HG03064 (cell line): ENCODE results near the gene FANCD2.
"Not testable (repeated sequence)": the region's sequence is repeated elsewhere in the genome, so short reads cannot be mapped to it uniquely, and the experiment has no call there.

Experiments used
- ATAC-seq: cut with Tn5 transposase; IDR thresholded peaks from one replicate; pipeline ENCODE4 v1.9.1; 2021; ENCODE audit warnings: low read depth; ENCODE audit not compliant: unreplicated experiment

The FANCD2 gene

DNA sequence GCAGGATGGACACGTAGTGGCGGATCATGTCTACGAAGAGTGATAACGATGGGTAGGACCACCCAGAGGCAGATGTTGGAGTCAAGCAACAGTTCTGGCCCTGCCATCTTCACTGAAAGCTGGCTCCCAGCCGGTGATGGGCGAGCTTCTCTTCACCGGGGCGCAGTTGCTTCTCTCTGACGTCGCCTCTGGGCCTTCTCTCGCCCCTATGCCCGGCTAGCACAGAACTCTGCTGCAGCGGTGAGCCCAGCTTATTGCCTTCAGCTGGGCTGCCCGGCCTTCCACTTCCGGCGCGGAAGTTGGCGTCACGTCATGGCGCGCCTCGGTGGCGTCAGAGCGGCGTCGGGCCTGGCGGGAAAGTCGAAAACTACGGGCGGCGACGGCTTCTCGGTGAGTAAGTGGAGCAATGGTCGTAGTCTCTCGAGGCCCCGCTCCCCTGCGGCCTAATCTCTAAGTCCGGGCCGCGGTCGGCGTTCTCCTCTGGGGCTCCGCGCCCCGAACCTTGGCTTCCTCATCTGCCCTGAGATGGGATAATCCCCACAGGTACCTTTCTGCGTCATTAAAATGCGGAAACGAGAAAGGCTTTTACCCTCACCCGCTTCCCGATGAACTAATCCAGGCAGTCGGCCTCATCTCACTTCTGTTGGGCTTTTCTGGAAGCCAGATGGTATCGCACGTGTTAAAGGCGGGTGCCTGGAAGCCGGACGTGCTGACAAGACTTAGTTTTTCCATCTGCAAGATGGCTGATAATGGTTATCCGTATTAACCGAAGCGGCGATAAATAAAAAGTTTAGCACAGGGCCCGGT is at the start of gene FANCD2:
TSS of gene FANCD2 (plus strand) at position 354 of the 807 bp plus-strand sequence. CDS start 2,221 bp downstream, outside the sequence.
- ATAC-seq, result peak; percentile 91

DNA sequence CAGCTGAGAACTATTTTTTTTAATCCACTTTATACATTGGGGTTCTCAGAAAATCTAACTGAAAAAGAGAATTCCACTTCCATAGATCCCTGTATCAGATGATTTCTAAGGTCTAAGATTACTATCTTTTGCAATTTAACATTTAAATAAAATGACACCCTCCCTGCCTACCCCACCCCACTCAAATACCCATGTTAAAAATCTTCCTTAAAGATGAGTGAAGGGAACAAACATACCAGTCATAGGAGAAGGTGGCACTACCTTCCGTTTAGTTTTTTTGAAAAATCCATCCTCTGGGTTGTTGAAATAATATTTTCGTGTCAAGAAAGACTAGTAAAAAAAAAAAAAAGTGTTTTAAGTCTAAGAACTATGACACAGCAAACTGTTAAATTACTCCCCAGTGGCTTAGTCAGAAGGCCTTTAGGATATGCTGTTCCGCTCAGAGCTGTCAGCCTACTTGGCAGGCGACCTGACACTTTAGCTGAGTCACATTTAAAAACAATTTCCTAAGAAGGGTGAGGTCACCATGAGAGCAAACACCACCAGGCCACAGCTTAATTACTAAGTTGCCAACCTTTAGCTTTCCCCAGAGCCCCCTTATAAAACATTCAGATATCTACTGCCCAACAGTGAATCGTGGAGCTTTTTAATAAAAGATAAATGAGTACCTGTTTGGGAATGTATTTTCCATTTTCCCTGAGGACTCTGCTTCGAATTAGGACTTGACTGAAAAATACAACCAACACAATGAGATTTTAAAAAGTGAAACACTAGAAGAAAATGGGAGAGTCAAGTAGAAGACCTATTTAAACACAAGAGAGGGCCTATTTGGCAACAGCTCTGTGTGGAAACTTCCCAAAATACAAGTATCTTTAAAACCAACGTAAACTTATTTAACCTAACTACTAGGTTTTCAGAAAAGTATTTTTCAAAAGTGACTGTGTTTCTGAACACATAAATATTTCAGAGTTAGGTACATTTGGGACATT is 49.2 kb upstream of the FANCD2 start:
- ATAC-seq, result no peak

DNA sequence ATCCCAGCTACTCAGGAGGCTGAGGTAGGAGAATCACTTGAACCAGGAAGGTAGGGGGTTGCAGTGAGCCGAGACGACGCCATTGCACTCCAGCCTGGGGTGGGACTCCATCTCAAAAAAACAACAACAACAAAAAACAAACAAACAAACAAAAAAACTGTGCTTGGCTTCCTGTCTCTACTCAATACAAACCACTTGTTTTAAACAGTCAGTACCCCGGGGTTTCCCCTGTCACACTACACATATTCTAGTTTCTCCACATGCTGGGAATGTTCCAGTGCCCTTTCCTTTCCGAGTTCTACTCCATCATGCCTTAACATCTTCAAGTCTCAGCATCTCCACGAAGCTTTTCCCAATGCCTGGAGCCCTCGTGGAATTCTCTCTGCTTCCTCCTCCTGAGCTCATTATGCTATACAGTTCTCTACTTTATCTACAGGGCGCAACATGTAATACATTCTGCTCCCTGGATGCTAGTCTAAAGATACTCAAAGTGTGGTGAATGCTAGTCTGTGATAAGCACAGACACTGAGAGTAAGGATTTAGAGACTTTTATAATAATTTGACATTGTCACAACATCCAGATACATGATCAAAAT is 47.4 kb upstream of the FANCD2 start:
- ATAC-seq, result no peak

DNA sequence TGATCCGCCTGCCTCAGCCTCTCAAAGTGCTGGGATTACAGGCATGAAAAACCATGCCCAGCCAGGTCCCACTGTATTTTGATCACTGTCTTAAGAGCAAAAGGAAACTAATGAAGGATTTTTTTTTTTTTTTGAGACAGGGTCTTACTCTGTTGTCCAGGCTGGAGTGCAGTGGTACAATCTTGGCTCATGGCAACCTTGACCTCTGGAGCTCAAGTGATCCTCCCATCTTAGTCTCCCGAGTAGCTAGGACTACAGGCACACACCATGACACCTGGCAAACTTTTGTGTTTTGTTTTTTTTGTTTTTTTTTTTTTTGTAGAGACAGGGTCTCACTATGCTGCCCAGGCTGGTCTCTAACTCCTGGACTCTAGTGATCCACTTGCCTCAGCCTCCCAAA is 46.0 kb upstream of the FANCD2 start:
- no peak for ATAC-seq

DNA sequence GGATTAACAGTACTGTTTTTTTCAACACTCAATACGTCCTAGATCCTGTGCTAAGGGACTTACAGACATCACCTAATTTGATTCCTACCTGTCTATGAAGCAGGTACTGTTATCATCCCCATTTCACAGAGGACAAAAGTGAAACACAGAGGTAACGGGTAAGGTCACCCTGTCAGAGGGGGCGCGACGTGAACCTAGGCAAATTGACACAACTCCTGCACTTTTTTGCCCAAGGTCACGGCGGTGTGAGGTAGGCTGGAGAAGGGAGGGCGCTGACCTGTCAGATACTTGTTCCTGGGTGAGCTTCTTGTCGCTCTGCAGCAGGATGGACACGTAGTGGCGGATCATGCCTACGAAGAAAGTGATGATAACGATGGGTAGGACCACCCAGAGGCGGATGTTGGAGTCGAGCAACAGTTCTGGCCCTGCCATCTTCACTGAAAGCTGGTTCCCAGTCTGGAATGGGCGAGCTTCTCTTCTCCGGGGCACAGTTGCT is 40.0 kb upstream of the FANCD2 start:
- ATAC-seq, result peak; percentile 14

DNA sequence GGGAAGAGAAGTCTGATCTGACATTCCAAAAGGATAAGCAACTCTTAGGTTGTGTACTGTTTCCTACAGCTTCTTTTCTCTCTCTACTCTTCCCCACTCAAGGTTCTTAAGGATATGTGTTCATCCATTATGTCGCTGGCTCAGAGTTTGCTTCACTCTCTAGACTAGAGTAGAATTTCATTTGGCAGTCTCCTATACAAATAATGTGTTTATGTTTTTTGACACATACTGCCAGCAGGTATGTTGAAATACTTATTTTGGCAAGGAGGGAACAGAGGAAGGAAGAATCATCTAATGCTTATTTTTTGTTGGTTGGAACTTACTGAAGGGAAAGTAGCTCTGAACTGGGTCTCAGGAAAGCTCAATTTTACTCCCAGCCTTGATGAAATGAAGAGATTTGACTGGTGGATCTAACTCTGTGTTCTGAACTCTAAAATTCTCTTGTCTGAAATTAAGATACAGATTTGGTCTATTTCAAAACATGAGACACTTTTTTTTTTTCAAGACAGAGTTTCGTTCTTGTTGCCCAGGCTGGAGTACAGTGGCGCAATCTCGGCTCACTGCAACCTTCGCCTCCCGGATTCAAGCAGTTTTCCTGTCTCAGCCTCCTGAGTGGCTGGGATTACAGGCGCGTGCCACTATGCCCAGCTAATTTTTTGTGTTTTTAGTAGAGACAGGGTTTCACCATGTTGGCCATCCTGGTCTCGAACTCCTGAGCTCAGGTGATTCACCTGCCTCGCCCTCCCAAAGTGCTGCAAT is 32.0 kb upstream of the FANCD2 start:
- no peak for ATAC-seq

DNA sequence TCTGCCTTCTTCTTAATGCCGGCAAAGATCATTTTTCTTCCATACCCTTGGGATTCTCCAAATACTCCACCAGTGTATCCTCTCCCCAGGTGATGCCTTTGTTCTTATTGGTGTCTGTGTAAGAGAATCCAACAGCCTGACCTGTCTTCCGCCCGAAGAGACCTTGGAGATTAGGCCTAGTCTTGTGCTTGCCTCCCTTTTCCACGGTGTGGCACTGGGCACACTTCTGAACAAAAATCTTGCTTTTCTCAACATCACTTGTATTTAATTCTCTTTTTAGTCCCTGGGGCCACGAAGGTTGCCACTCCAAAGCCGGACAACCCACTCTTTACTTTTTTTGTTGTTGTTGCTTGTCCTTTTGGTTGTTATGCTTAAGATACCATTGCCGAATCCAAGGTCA is 25.6 kb upstream of the FANCD2 start:
- ATAC-seq, result no peak

DNA sequence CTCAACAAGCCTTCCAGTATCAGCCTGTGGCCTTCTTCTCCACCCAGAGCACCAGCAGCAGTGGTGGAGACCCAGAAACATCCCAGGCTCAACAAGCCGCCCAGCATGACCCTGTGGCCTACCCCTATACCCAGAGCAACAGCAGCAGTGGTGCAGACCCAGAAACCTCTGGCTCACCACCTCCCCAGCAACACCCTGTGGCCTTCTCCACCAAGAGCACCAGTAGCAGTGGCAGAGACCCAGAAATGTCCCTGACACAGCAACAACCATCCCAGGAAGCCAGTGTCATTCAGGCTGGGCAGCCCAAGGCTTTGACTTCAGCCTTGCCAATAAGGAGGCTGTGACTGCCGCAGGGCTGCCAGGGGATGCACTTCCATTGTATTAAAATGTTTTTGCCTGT is 23.3 kb upstream of the FANCD2 start:
- no peak for ATAC-seq

DNA sequence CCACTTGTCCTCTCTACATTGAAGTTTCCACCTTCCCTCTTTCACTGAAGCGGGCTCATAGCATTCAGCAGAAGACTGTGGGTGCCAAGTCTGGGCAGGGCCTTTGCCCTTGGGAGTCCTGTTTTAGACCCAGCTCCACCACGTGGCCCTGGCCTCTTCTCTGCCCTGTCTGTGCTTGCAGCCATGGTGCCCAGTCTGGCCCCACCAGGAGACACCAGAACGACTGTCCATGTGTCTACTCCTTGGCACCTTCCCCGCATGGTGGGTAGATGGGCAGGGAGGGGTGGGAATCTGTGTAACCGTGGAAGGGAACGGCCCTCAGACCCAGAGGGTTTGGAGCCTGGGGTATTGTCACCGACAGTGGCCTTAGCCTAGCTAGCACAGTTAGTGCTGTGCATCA is 21.7 kb upstream of the FANCD2 start:
- ATAC-seq, result no peak

DNA sequence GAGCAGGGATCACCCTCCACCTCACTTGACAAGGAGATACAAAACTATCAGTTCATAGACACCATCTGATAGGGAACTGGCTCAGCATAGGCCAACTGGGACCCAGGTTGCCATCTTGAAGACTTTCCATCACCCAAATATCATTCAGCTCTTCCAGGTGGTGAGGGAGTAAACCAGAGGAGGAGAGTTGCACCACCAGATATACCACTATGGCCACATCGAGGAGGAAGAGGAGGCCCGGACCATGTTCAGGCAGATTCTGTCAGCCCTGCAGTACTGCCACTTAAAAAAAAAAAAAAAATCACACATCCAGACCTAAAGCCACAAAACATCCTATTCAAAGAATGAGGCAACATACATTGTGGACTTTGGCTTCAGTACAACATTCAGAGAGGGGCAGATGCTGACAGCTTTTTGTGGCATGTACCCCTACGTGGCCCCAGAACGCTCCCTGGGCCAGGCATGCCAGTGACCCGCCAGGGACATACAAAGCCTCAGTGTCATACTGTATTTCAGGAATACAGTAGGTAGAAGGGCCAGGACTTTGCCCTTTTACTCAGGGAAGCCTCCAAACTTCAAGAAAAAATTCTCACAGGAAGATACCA is 21.2 kb upstream of the FANCD2 start:
- no peak for ATAC-seq

DNA sequence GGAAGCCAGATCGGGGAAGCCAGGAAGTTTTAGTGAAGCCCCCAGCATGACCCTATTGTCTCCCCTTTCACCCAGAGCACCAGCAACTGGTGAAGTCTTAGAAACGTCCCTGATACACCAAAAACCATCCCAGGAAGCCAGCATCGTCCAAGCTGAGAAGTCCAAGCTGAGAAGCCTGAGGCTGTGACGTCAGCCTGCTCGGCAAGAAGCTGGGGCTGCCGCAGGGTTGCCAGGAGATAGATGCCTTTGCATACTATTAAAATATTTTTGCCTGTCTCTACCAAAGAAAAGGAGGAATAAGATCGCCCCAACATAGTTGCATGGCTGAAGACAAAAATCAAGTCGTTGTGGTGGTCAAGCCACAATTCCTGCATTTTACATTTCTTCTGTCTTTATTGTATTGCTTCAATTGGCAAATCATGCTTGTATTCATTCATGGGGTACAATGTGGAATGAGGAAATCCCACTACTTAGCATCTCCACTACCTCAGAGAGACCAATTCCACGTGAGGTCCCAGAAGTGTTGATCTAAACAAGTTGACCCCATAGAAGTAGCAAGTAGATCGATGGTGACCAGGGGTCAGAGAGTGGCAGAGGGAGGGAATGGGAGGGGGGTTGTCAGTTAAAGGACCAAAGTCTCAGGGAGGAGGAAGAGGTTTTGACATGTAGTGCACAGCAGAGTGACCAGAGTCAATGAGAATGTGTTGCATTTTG is 20.0 kb upstream of the FANCD2 start:
- no peak for ATAC-seq

DNA sequence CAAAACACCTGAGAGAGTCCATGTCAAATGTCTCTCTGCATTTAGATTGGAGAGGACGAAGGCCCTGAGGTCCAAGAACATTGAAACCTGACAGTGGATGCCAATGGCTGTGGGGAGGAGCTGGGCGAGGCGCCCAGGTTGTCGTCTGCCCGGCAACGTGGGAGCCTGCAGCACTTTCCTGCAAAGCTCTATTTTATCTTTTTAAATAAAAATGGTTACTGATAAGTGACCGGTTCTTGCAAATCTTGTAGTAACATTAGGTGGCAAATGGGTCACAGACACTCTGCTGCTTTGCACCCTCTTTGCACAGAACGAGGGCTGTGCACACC is 19.5 kb upstream of the FANCD2 start:
- no peak for ATAC-seq

DNA sequence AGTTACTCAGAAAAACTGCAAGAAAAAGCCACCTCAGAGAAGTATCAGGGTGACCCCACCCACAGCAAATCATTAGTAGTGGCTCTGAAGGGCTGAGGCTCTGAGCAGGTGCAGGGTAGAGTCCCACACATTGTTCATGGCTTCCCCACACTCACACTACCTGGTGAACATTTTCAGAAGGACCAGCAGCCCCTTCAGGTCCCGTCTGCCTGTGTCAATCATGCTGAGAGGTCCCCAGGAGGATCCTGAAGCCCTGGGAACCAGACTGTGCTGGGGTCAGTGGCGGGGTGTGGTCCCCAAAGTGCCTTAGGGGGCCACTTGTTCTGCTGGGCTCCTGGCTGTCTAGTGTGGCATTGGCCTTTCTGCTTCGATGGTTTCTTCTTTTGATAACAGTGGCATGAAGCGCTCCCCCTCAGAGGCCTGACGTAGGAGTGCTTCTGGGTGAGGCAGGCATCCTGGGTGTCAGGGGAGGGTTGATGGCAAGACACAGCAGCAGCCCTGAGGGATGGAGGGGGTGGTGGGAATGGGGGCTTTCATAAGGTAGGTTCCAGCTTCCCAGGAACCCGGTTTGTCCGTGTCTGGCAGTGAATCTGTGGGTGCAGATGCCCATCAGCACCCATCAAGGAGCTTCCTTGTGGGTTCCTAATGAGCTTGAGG is 19.0 kb upstream of the FANCD2 start:
- no peak for ATAC-seq

DNA sequence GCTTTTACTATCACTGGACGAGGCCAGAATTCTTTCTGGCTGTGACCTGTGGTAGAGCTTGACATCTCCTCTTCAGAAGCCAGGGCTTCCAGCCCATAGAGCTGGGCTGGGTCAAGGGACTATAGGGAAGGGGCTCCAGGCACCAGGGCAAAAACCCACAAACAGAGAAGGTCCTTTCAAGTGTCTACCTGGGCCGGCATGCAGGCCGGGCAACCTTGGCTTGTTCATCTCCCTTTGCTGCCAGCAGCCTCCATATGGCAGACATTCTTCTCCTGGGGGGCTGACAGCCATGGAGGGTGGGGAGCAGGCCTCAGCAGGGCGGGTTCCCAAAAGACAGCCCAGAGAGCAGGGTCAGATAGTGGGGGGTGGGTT is 18.0 kb upstream of the FANCD2 start:
- ATAC-seq, result not testable (repeated sequence)

DNA sequence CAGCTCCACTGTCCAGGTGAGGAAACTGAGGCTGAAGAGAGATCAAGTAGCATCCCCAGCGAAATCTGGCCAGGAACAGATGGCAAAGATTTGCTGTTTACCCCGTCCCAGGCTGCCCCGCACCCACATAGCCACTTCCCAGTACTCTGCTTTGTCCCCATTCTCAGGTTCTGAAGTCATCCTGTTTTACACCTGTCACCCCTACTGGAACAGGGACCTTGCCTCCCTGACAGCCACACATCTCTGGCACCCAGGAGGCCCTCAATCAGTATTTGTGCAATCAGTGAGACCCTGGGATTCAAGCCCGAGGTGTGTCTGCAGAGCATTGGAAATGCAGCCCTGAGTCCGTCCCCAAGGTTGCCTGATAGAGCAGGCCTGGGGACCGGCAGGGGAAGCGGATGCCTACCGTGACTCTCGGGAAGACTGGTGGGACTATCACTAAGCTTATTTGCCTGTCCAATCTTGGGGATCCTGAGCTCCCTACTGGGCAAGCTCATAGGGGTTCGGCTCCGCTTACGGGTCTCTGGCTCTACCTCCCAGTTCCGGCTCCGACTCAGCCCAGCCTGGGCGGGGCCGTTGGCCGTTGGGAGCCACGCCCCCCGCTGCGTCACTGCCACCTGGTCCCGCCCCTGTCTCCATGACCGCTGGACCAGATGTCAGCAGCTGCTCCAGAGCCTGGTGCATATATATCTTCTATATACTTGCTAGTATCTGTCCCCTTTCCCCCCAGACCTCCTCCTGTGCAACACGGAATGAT is 17.5 kb upstream of the FANCD2 start:
- ATAC-seq, result peak; percentile 51

DNA sequence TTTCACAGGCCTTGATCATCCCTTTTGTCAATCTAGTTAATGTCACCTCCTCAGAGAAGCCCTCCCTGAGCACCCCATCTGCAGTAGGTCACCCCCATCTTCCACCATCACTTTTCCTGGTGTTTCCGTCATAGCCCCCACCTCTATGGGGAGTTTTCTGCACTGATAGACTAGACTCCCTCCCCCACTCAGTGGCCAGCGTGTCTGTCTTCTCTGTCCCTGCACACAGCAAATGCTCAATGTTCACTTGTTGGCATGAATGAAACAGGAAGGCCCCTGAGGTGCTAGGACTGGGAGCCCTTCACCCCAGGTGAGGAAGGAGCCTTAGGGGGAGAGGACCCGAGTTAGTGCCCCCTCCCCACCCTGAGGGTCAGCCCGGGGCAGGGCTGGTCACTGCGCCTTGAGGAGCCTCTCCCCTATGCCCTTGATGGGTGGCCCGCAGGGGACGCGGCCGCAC is 15.8 kb upstream of the FANCD2 start:
- no peak for ATAC-seq

DNA sequence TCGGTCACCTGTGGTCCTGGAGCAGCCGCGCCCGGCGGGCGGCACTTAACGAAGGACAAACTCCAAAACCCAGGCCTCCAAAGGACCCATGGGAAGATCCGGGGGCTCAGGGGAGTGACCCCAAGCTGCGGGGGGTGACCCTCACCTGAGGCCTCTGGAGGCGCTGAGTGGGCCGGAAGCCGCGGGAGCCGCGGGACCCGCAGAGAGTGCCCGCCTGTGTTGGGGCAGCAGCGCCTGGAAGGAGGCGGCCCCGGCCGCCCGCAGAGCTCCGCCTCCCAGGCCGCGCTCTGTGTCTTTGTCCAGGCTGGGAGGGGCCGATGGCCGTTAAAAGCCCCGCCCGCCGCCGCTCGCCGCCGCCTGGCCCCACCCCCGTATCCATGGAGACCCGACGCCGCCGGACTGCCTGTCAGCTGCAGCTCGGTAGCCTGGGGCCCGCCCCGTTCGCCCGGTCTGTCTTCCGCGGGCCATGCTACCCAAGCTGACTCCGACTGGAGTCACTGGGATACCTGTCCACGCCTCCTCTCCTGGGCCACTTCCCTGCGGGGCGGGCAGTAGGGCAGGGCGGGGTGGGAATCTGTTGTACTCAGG is 15.3 kb upstream of the FANCD2 start:
- ATAC-seq, result peak; percentile 90

DNA sequence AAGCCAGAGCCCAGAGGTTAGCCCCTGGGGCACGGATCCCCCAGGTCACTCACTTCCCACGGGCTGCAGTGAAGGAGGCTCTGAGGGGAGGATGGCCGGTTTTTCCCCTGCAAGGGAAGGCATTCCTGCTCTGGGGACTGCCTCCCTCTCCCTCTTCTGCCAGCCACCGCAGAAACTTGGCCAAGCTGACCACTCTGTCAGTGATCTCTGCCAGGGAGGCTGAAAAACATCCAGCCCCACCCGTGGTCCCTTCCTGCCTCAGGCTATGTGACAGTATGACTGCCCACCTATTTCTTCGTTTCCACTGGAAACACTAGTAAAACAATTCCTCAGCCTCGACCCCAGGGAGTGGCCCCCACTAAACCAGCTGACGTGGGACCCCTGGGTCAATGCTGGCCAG is 14.6 kb upstream of the FANCD2 start:
- ATAC-seq, result no peak
